ENCODE data around the gene ZNF511.

Gene ZNF511

DNA sequence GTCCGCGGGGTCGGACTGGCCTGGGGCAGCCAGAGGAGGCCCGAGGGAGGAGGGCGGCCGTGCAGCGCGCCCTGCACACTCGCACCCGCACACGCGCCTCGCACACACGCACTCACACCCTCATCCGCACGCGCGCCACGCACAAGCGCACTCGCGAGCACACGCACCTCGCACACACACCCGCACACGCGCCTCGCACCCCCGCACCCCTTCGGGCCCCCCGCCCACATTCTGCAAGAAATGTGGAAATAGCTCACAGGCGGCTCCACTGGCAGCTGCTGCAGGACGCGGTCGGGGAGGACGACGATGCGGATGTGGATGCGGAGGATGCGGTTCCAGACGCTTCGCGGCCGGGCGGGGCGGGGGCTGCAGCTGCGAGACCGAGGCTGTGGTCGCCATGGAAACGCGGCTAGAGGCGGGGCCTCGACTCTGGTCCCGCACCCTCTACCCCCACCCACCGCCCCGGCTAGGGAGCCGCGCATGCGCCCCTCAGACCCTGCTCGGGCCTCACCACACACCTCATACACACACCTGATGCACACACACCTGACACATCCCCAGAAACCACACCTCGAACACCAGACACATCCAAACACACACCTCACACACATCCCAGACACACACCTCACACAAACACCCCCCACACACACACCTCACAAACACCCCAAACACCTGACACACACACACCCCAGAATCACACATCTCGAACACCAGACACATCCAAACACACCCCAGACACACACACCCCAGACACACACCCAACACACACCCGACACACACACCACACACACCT lies 28.1 kb downstream of the ZNF511 start, which contains the start of gene CALY:
Gene CALY, minus strand, starts transcription at position 320 of the 793 bp plus-strand sequence. CDS start 7,907 bp downstream, outside the sequence.
- no peaks in the 10 kb centered on the region for H3F3A ChIP-seq (ENCODE audit: insufficient read depth)
- no peak within 1 kb of the TSS for H3K4me2 ChIP-seq (ENCODE audit: low read depth, low read length, poor library complexity, severe bottlenecking)
- no peak within 1 kb of the TSS for H3K4me3 ChIP-seq (ENCODE audit: insufficient read depth, low read length, poor library complexity, severe bottlenecking)
- no peak within 1 kb of the TSS for H3K27ac ChIP-seq (ENCODE audit: low read depth, low read length)
- H3K9ac ChIP-seq (ENCODE audit: low read length): no peak within 1 kb of the TSS
- TF ChIP-seq, protein P1, sequence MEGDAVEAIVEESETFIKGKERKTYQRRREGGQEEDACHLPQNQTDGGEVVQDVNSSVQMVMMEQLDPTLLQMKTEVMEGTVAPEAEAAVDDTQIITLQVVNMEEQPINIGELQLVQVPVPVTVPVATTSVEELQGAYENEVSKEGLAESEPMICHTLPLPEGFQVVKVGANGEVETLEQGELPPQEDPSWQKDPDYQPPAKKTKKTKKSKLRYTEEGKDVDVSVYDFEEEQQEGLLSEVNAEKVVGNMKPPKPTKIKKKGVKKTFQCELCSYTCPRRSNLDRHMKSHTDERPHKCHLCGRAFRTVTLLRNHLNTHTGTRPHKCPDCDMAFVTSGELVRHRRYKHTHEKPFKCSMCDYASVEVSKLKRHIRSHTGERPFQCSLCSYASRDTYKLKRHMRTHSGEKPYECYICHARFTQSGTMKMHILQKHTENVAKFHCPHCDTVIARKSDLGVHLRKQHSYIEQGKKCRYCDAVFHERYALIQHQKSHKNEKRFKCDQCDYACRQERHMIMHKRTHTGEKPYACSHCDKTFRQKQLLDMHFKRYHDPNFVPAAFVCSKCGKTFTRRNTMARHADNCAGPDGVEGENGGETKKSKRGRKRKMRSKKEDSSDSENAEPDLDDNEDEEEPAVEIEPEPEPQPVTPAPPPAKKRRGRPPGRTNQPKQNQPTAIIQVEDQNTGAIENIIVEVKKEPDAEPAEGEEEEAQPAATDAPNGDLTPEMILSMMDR (IDR thresholded peaks at IDR 0.05; ENCODE audit: insufficient read depth, low read length, poor library complexity, severe bottlenecking): no peak
- TF ChIP-seq EZH2phosphoT487 (conservative IDR thresholded peaks at IDR 0.05; ENCODE audit: low read length): no peak
- no peaks in the 10 kb centered on the region; the same call in 1 of the 2 replicates for H3K9me3 ChIP-seq (ENCODE audit: insufficient read depth, low read length)
- no peaks in the 10 kb centered on the region for H3K27me3 ChIP-seq (ENCODE audit: low read length)
- no peaks in the 10 kb centered on the region for H3K79me2 ChIP-seq (ENCODE audit: insufficient read depth, low read length)
- H4K20me1 ChIP-seq (ENCODE audit: low read depth, low read length): no peaks in the 10 kb centered on the region
- H3K9me2 ChIP-seq (replicated peaks; ENCODE audit: insufficient read depth, low read length): no peaks in the 10 kb centered on the region
- no peak within 1 kb of the TSS for H2AFZ ChIP-seq (ENCODE audit: low read depth, low read length, severe bottlenecking)
- no peaks in the 10 kb centered on the region for H3K36me3 ChIP-seq (ENCODE audit: low read length)

DNA sequence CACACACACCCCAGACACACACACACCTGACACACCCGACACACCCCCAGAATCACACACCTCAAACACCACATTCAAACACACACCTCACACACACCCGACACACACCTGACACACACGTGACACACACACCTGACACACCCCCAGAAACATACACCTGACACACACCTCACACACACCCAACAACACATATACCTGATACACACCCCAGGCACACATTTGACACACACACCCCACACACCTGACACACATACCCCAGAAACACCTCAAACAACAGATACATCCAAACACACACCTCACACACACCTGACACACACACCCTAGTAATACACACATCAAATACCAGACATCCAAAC lies 28.6 kb downstream of the ZNF511 start:
- Histone ChIP-seq H3K27ac (ENCODE audit: low read depth, low read length) (no peak overlapping the region), H4K20me1 (ENCODE audit: low read depth, low read length) (no peaks in the 10 kb centered on the region), H3K4me3 (ENCODE audit: insufficient read depth, low read length, poor library complexity, severe bottlenecking) (no peak overlapping the region), H3K79me2 (ENCODE audit: insufficient read depth, low read length) (no peaks in the 10 kb centered on the region), H3K4me2 (ENCODE audit: low read depth, low read length, poor library complexity, severe bottlenecking) (no peak overlapping the region), H2AFZ (ENCODE audit: low read depth, low read length, severe bottlenecking) (no peak overlapping the region), H3K9me2 (replicated peaks; ENCODE audit: insufficient read depth, low read length) (no peaks in the 10 kb centered on the region), H3F3A (ENCODE audit: insufficient read depth) (no peaks in the 10 kb centered on the region), H3K9ac (ENCODE audit: low read length) (no peak overlapping the region), H3K9me3 (ENCODE audit: insufficient read depth, low read length) (no peaks in the 10 kb centered on the region; the same call in 1 of the 2 replicates), H3K36me3 (ENCODE audit: low read length) (no peaks in the 10 kb centered on the region), H3K27me3 (ENCODE audit: low read length) (no peaks in the 10 kb centered on the region)
- TF ChIP-seq EZH2phosphoT487 (conservative IDR thresholded peaks at IDR 0.05; ENCODE audit: low read length): no peak
- TF ChIP-seq, protein P1 (IDR thresholded peaks at IDR 0.05; ENCODE audit: insufficient read depth, low read length, poor library complexity, severe bottlenecking): no peak

DNA sequence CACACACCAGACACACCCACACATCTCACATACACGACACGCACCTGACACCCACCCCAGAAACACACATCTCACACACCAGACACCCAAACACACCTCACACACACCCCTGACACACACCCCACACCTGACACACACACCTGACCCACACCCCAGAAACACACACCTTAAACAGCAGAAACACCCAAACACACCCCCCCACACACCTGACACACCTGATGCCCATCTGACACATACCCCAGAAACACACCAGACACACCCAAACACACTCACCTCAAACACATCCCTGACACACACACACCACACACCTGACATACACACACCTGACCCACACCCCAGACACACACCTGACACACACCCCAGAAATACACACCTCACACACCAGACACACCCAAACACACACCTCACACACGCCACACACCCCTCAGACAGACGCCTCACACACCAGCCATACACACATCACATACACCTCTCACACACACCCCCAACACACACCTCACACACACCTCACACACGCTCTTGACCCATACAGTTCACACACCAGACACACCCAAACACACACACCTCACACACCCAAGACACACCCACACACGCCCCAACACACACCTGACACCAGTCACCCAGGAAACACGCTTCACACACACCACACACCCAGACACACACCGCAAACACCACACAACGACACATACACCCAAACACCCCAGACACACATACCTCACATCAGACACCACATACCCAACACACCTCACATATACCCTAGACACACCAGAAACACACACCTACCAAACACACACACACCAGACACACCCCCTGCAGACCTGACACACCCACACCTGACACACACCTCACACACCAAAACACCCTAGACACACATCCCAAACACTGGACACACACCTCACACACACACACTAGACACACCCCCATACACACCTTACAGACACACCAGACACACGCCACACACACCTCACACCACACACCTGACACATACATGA lies 29.7 kb downstream of the ZNF511 start:
- Histone ChIP-seq H3K4me2 (ENCODE audit: low read depth, low read length, poor library complexity, severe bottlenecking) (no peak overlapping the region), H3K27me3 (ENCODE audit: low read length) (no peaks in the 10 kb centered on the region), H3K36me3 (ENCODE audit: low read length) (no peaks in the 10 kb centered on the region), H3K27ac (ENCODE audit: low read depth, low read length) (no peak overlapping the region), H3K9me3 (ENCODE audit: insufficient read depth, low read length) (no peaks in the 10 kb centered on the region; the same call in 1 of the 2 replicates), H3K4me3 (ENCODE audit: insufficient read depth, low read length, poor library complexity, severe bottlenecking) (no peak overlapping the region), H3K79me2 (ENCODE audit: insufficient read depth, low read length) (no peaks in the 10 kb centered on the region), H4K20me1 (ENCODE audit: low read depth, low read length) (no peaks in the 10 kb centered on the region), H3K9ac (ENCODE audit: low read length) (no peak overlapping the region), H3K9me2 (replicated peaks; ENCODE audit: insufficient read depth, low read length) (no peaks in the 10 kb centered on the region), H2AFZ (ENCODE audit: low read depth, low read length, severe bottlenecking) (no peak overlapping the region), H3F3A (ENCODE audit: insufficient read depth) (no peaks in the 10 kb centered on the region)
- no peak for TF ChIP-seq EZH2phosphoT487 (conservative IDR thresholded peaks at IDR 0.05; ENCODE audit: low read length)
- TF ChIP-seq, protein P1 (IDR thresholded peaks at IDR 0.05; ENCODE audit: insufficient read depth, low read length, poor library complexity, severe bottlenecking): no peak

Data from SU-DHL-6 (cell line).